Measurements from ENCODE around the gene SLC6A19. TPM values are rescaled to one million over a fixed set of nuclear protein-coding genes. Genes with fewer than 3 reads are reported as not detected.
A peak's percentile ranks its signal among the peaks of the same experiment; 100 is the strongest.

SLC6A19 gene
- total and polyA plus RNA-seq, 4 donors: 0.06 TPM; not detected in 3

DNA sequence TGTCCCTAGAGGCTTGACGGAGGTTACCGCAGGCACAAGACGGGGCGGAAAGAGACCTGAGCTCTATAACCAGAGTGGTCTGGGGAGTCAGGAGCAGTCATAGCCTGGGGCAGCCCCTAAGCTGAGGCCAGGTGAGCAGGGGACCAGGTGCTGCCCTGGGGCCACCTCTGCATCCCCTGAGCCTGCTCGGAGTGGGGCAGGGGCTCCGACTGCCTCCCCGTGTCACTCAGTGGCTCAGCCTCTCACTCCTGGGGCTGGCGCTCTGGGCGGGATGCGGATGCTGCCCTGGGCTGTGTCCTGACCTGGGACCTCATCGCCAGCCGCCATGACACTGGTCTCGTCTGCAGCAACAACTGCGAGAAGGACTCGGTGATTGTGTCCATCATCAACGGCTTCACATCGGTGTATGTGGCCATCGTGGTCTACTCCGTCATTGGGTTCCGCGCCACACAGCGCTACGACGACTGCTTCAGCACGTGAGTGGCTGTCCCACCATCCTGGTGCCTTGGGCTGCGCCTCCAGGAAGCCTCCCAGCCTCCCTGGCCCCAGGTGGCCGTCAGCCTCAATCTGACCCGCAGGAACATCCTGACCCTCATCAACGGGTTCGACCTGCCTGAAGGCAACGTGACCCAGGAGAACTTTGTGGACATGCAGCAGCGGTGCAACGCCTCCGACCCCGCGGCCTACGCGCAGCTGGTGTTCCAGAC lies 15.0 kb downstream of the SLC6A19 start:
- no peak overlapping the region for H3K9ac ChIP-seq (ENCODE audit: insufficient read depth in 1 of 2, low read length in 2 of 2)
- no peaks in the 10 kb centered on the region for H3K4me1 ChIP-seq (ENCODE audit: control insufficient read depth in 5 of 5, insufficient read depth in 5 of 5, low read length in 5 of 5)
- DNase-seq (no peak), ATAC-seq (ENCODE audit: insufficient read depth, low FRiP score) (no peak)
- no peak for TF ChIP-seq CTCF (IDR thresholded peaks at IDR 0.05; ENCODE audit: control extremely low read depth, extremely low read depth)
- no peak overlapping the region for H3K4me3 ChIP-seq
- H3K9me3 ChIP-seq (ENCODE audit: control insufficient read depth in 4 of 4, insufficient read depth in 3 of 4, low read length in 3 of 4): peaks cover 0 to 8% (median 0%) of the 10 kb centered on the region in 4 donors
- no peaks in the 10 kb centered on the region for H3K36me3 ChIP-seq (ENCODE audit: control insufficient read depth in 4 of 4, insufficient read depth in 4 of 4, low read length in 4 of 4)
- no peak overlapping the region for H3K27ac ChIP-seq (ENCODE audit: low read depth in 1 of 2, low read length in 1 of 2)
- WGBS, 2 donors: 92% methylated on average over 38 of the region's 38 CpGs
- H3K27me3 ChIP-seq (ENCODE audit: control insufficient read depth in 3 of 3, insufficient read depth in 3 of 3, low read length in 2 of 3): no peaks in the 10 kb centered on the region

DNA sequence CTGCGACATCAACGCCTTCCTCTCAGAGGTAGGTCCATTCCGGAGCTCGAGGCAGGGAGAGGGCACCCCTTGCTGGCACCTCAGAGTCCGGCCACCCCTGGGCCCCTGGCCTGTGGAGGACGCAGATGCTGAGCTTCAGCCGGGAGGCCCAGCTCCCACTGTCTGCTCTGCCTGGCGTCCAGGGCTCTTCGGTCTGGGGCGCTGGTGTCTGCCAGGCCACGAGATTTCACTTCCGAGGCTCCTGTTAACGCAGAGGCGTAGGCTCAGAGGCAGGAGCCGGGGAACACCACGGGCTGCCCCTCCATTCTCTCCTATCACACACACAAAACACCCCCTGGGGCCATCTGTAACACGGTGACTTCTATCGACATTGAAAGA lies 15.5 kb downstream of the SLC6A19 start:
- Histone ChIP-seq H3K4me1 (ENCODE audit: control insufficient read depth in 5 of 5, insufficient read depth in 5 of 5, low read length in 5 of 5) (no peaks in the 10 kb centered on the region), H3K27ac (ENCODE audit: low read depth in 1 of 2, low read length in 1 of 2) (no peak overlapping the region), H3K9me3 (ENCODE audit: control insufficient read depth in 4 of 4, insufficient read depth in 3 of 4, low read length in 3 of 4) (peaks cover 0 to 8% (median 0%) of the 10 kb centered on the region in 4 donors), H3K27me3 (ENCODE audit: control insufficient read depth in 3 of 3, insufficient read depth in 3 of 3, low read length in 2 of 3) (no peaks in the 10 kb centered on the region), H3K9ac (ENCODE audit: insufficient read depth in 1 of 2, low read length in 2 of 2) (no peak overlapping the region), H3K4me3 (no peak overlapping the region), H3K36me3 (ENCODE audit: control insufficient read depth in 4 of 4, insufficient read depth in 4 of 4, low read length in 4 of 4) (no peaks in the 10 kb centered on the region)
- WGBS, 2 donors: 88 to 90% methylated on average over 18 of the region's 18 CpGs
- DNase-seq (no peak), ATAC-seq (ENCODE audit: insufficient read depth, low FRiP score) (no peak)
- no peak for TF ChIP-seq CTCF (IDR thresholded peaks at IDR 0.05; ENCODE audit: control extremely low read depth, extremely low read depth)

- DNase-seq: peak in 2 of 3 donors; percentile 54 to 56
These were observed 16.3 kb downstream of the SLC6A19 start for GRCh38 chr5:1217596-1218206.

More at GRCh38 chr5:1217596-1218206, 16.3 kb downstream of the SLC6A19 start:
- H3K4me3 ChIP-seq: no peak overlapping the region
- H3K9me3 ChIP-seq (ENCODE audit: control insufficient read depth in 4 of 4, insufficient read depth in 3 of 4, low read length in 3 of 4): peaks cover 0 to 9% (median 0%) of the 10 kb centered on the region in 4 donors
- H3K4me1 ChIP-seq (ENCODE audit: control insufficient read depth in 5 of 5, insufficient read depth in 5 of 5, low read length in 5 of 5): no peaks in the 10 kb centered on the region
- no peaks in the 10 kb centered on the region for H3K27me3 ChIP-seq (ENCODE audit: control insufficient read depth in 3 of 3, insufficient read depth in 3 of 3, low read length in 2 of 3)
- TF ChIP-seq CTCF (IDR thresholded peaks at IDR 0.05; ENCODE audit: control extremely low read depth, extremely low read depth): no peak
- H3K36me3 ChIP-seq (ENCODE audit: control insufficient read depth in 4 of 4, insufficient read depth in 4 of 4, low read length in 4 of 4): no peaks in the 10 kb centered on the region
- no peak for ATAC-seq (ENCODE audit: insufficient read depth, low FRiP score)
- no peak overlapping the region for H3K9ac ChIP-seq (ENCODE audit: insufficient read depth in 1 of 2, low read length in 2 of 2)
- no peak overlapping the region for H3K27ac ChIP-seq (ENCODE audit: low read depth in 1 of 2, low read length in 1 of 2)
- 50 to 53% methylated on average over 24 of the region's 24 CpGs for WGBS, 2 donors

Measured in lung (tissue), 12 donors.